CD4-positive, alpha-beta T cell treated with Interferon gamma for 1 hour (primary cell): ENCODE data around the gene LDLRAD4.
"Not testable (repeated sequence)": the region's sequence is repeated elsewhere in the genome, so short reads cannot be mapped to it uniquely, and the experiment has no call there.

ENCODE experiments used
- DNase-seq: peaks from one replicate; pipeline ENCODE4 v3.0.0-alpha.2; 2020

The LDLRAD4 gene

DNA sequence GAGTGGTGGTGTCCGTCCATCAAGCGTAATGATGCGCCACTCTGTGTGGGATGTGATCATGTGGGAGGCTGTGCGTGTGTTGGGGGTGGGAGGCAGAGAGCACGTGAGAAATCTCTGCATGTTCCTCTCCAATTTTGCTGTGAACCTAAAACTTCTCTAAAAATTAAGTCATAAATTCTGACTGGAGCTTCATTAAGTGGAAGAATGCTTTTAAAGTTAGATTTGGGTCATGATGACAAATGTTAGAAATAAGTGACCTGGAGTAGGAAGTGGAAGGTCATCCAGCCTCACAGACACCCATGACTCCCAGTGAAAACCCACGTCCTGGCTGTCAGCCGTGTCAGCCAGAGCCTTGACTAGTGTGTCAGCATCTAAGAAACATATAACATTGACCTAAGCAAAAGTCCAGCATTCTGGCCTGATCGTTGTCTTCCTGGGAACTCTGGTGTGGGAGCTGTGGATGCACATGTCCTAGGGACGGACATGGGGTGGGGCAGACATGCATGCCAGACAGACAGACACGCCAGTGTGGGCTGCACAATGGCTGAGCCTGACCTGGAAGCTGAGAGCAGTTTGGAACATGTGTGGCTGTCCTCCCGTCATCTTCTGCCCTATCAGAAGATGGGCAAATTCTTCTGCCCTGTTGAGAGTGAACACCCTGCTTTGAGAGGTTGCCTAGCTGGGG lies 262.2 kb downstream of the LDLRAD4 start:
- no peak for DNase-seq

DNA sequence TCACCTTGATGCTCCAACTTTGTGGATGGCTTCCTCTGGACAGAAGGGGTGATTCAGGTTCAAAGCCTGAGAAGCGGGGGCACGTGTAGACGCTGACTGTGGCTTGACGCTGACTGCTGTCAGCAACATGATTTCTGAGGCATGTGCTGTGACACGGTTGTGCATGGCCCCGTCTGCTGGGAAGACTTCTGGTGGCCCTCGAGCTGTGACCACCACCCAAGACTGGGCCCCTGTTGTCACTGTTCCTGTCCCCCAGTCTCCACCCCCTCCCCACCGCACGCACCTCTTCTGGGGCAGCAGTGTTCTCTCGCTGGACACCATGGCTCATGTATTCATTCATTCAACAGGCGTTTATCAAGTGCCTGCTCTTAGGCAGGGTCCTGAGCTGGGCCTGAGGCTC lies 262.8 kb downstream of the LDLRAD4 start:
- no peak for DNase-seq

DNA sequence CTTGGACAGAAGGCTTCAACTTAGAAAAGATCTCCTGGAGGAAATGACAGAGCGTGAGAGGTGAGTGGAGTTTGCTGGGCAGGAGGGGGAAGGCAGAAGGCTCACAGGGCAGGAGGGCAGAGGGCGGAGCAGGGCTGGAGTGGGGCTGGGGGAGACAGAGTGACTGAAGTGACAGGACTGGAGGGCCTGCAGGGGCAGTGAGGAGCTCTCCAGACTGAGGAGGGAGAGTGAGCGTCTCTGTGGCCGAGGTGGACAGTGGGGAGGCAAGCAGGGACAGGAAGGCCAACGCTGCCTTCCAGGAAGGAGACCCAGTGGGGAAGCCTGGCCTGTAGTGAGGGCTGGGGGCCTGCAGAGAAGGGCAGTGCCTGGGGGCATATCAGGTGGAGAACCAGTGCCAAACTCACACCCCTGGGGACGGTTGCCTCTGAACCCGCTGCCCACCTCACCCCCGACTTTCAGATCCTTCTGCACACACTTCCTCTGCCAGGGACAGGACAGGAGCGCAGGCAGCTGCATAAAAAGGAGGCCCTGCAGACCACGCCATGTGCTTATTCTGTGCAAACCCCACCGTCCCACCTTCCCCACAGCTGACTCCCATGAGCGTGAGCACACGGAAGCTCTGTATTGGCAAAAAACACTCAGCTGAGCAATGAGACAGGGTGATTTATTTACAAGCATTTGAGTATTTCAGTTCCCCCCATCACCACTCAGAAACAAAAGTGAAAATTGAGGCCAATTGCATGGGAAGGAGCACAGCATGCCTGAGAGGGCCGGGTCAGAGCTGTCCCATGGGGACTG lies 263.5 kb downstream of the LDLRAD4 start:
- DNase-seq, result no peak

DNA sequence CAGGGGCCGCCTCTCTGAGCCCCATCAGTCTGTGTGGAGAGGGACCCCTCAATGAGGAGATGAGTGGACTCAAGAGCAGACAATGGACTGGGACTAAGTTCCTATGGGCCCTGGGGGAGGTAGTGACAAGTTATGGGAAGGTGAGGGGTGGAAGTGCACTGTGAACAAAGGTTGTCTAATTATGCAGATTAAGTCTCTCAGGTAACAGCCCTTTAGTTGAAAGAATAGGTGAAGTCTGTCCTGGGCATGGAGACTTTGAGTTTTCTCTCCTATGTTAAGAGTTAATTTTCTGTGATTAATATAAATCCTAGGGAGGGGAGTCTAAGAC lies 264.0 kb downstream of the LDLRAD4 start:
- DNase-seq, result no peak

DNA sequence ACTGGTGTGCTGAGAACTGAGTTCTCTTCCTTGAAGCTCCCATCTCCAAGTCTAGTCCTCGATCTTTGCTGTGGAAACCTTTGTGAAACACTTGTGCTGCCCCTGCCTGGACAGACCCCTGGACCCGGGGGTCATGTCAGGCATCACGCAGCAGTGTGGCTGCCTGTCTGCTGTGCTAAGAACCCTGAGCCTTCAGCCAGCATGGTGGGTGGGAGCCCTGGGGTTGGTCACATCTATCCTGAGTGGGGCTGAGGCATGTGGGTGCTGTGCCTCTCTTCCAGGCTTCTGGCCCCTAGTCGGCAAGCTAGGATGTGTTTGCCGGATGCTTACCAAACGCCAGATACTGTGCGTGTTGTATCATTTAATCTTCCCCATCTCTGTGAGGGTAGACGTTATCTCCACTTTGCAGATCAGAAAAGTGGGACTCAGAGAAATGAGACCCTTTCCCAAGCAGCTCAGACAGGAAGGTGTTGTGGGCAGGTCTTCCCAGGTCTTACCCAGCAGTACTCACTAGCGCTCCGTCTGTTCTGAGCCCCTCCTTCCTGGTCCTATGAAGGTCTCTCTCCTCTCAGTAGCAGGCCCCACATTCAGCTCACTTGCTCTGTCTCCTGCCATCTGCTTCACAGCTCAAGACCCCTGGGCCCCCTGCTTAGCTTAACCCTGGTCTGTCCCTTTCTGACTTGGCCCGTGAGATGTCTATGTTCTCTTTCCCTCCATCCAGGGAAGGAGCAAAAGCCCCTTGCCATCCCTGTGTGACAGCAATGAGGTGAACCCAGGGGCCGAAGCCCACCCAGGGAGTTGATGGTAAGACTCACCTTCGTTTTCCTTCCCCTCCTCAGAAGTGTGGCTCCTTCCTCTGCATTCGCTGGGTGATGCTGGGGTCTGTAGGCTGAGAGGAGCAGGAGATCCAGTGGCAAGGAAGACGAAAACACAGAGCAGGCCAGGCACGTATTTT lies 265.0 kb downstream of the LDLRAD4 start:
- DNase-seq, result no peak

DNA sequence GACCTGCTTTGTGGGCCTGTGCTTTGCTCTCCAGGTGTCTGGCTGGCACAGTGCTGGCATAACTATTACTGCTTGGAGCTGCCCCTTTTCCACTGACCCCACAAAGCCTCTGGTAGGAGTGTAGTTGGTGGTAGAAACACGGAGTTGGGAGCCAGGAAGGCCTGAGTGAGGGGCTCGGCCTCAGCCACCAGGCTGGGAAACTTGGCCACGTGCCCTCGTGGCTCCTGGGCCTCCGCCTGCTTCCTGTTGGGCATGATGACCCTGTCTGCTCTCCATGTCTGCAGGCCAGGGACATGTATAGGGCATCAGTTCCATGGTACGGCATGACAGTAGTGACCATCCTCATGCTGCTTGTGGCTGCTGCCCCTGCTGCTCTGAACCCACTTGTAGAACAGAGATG lies 266.6 kb downstream of the LDLRAD4 start:
- DNase-seq, result no peak

DNA sequence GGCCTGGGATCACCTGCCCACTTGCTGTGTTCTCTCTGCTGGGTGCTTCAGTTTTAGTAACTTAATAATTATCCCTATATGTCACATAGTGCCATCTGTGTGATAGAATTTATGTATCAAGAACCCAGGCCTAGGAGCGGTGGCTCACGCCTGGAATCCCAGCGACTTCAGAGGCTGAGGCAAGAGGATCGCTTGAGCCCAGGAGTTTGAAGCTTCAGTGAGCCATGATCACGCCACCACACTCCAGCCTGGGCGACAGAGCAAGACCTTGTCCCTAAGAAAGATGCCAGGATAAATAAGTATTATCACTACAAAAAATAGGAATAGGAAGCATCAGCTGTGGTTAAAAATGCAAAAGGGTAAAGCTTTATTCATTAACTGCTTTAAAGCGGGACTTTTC lies 267.0 kb downstream of the LDLRAD4 start:
- DNase-seq, result no peak

DNA sequence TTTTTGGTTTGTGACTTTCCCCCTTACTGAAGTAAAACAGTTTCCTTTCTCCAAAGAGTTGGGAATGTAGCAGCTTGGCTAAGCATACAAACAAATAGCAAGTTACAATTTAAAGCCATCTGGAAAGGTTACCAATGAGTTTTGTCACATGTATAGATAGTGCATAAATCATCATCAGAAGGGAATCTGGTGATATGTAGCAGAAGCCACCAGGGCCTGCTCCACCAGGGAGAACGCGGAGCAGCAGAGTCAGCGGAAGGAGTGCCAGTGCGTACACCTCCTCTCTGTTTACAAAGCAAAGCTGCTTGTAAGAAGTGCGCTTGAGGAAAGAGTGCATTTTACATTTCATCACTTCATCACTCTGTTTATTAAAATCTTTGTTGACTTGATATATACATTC lies 267.7 kb downstream of the LDLRAD4 start:
- DNase-seq, result no peak

DNA sequence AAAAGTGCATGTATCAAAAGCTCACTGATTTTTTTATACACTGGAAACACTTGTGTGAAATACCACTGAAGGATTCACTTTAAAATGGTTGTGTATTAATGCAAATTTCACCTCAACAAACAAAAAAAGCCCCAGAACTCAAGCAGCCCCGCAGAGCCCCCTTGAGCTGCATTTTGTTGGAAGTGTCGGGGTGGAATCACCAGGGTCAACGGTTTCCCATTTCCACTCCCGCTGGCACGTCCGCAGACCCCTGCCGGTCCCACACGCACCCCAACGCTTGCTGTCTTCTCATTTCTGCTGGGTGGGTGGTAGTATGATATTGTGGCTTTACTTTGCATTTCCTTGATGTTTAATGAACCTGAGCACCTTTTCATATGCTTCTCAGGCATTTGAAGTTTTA lies 268.1 kb downstream of the LDLRAD4 start:
- DNase-seq, result no peak

DNA sequence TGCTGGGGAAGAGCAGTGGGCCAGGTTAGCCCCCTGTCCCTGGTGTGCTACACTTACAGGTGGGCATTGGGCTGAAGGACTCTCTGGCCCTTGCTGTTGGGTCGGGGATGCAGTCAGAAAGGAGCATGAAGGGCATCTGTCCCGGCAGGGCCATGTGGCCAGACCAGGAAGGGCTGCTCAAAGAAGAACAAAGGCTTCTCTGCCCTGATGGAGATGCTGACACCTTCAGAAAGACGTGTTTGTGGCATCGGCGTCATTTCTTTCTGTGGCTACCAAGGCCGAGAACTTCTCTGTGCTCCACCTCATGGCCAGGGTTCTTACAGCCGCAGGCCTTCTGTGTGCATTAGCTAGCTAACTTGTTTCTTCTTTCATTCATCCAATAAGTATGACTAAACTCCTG lies 268.7 kb downstream of the LDLRAD4 start:
- no peak for DNase-seq

DNA sequence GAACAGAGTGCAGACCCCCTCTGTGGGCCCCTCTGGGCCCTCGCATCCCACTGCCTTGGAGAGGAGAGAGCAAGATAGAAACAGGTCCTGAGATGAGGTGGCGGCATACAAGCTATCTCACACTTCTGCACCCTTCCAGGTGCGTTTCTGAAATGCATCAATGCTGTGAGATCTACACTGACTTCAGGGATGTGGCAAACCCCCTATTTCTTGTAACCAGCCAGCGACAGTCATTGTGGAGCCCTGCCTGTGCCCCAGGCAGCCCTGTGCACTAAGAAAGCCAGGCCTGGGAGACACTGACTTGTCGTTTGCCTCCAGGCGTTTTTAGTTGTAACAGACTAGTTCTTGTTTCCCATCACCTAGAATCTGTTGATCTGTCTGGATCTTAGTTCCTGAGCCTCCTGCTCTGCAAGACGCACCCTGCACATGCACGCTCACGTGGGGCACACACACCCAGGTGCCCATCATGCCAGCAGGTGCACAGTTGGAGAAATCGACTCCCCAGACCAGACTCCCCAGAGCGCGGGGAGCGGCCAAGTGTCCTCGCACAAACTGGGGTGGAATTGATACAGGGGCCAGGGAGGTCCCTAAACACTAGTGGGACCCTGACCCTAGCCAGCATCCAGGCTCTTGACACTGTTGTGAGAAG lies 269.8 kb downstream of the LDLRAD4 start:
- DNase-seq, result no peak

DNA sequence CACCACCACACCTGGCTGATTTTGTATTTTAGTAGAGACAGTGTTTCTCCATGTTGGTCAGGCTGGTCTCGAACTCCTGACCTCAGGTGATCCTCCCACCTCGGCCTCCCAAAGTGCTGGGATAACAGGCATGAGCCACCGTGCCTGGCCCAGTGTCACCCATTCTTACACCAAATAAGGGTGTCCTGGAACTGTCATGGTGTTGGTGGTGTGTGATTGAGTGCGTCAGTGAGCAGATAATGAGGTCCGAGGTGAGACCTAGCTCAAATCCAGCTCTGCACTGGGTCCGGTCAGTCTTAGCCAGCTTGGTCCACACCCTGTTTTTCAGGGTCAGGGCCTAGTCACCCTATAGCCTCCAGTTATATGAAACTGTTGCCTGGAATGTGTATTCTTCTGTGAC lies 270.7 kb downstream of the LDLRAD4 start:
- DNase-seq, result not testable (repeated sequence)

DNA sequence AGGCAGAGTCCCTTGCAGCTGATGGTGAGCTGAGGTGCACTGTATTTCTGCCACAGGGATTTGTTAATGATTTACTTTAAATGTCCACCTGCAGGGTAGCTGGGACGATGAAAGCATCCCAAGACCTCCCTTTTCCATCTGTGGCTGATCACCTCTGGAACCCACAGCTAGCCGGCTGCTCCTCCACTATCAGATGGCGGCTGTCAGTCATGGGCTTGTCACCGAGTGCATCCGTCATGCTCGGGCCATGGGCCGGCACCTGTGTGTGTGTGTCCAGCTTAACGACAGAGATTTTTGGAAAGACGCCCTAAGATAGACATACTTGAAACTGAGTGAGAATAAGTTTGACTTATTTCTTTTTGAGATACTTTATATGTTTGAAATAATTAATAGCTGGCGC lies 272.6 kb downstream of the LDLRAD4 start:
- no peak for DNase-seq

DNA sequence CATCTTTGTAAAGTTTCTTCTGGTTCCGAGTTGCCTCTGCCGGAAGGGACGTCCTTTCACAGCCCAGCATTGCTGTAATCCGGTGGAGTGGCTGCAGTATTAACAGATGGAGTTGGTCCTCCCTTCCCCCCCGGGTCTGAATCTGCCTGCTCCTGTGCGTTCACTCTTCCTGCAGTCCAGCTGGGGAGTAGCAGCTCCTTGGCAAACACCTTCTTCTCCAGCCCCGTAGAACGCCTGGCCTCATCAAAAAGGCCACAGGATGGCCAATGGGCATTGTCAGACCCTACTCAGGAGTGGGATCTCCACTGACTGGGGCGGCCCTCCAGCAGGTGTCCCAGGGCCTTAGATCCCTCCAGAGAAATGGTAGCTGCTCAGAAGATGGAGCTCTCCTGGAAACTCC lies 273.8 kb downstream of the LDLRAD4 start:
- no peak for DNase-seq

DNA sequence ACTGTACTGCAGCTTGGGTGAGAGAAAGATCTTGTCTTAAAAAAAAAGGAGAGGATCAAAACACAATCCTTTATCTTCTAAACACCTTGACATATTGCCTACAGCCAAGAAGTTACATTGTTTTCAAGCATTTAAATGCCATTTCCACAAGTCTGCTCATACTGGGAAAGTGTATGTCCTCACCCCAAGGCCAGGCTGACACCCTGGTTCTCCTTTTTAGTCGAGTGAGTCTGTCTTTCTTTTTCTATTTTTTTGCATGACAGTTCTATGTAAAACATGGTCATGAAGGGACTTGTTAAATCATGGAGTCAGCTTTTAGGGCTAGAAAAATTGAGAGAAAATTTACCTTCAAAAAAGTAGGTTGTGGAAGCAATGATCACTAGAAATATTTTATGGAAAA lies 274.5 kb downstream of the LDLRAD4 start:
- no peak for DNase-seq

DNA sequence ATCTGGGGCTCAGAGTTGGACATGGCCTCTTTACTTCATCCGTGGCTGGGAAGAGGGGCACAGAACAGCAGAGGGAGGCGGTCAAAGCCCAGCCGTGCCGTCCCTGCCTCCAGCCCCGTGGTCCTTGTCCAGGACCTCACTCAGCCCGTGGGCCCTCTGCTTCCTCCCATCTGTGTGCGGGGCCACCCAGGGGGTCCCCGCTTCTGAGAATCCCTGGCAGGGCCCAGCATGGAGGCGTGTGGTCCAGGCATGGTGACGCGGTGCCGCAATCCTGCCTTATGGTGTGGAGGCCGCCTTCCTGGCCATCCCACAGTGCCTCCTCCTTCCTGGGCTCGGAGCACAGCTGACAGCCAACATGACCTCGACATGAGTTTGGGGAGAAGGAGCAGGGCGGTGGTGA lies 275.2 kb downstream of the LDLRAD4 start:
- no peak for DNase-seq

DNA sequence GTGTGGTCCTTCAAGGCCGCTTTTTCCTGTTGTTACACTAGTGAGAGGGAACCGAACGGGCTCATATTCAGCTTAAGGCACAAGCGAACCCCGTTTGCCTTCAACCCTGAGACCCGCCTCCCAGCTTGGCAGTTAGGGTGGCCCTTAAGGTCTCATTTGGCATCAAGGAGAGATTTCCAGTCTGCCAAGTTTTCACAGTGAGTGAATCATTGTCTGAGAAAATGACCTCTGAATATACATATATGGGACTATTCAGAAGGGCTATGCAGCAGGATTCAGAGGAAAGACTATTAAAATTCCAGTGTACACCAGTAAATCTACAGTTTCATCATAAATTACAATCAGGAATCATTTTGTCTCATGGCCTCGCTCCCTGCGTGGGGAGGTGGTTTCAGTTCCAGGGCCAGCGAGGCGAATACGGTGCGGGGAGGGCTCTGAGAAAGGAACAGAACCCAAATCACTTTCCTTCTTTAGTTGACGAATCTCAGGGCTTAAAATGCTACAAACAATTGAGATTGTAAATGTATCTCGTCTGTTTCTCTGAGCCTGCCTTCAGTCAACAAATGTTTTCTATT lies 276.4 kb downstream of the LDLRAD4 start:
- DNase-seq, result no peak

DNA sequence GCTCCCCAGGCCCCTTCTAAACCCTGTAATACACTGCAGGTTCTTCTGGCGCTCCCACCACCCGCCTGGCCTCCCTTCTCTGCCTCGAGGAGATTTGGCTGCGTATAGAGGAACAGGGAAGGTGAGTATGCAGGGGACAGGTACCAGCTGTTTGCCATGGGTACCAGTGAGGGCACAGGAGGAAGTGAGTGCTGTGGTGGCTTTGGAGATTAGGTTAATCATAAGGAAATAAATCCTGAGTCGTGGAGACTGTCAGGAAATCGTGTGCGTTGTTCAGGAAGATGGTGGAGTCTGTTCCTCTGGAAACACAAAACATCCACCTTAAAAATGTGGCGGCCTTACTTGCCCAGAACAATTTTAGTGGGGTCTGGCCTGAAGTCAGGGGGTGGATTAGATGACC lies 277.4 kb downstream of the LDLRAD4 start:
- no peak for DNase-seq

DNA sequence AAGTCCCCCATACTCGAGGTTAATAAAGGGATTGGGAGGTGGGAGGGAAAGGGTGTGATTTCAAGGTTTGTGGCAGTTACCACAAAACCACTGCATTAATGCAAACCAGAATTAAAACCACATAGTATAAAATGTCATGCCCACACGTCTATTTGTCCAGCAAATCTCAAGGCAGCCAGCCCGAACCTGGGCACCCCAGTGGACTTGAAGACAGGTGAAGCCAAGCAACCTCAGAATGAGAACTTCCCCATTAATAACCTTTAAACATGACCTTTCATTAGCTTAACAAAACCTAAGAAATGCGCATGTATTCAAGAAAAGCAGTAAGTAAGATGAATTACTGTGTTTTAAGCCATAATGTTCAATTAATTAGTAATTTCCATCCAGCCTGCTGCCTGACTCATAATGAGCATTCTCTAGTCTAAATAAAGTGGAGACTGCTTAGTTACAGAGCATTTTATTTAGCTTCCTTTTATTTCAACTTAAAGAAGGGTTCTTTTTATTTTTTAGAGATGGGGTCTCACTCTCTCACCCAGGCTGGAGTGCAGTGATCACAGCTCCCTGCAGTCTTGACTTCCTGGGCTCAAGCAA lies 278.2 kb downstream of the LDLRAD4 start:
- DNase-seq, result no peak

DNA sequence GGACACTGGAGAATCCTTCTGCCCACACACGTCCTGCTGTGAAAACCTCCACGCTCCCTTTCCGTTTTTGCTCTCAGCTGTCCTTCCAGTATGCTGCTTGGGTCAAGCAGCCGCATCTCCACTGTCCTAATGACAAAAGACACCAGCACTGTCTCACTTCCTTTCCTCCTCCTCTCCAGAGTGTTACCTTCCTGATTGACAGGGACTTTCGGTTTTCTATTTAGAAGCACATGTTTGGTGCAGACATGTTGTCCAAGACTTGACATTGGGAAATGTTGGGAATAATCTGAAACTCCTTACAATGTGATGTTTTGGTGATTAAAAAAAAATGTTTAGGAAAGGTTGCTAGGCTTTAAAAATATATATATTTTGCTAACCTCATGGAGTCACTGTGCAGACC lies 281.2 kb downstream of the LDLRAD4 start:
- no peak for DNase-seq

DNA sequence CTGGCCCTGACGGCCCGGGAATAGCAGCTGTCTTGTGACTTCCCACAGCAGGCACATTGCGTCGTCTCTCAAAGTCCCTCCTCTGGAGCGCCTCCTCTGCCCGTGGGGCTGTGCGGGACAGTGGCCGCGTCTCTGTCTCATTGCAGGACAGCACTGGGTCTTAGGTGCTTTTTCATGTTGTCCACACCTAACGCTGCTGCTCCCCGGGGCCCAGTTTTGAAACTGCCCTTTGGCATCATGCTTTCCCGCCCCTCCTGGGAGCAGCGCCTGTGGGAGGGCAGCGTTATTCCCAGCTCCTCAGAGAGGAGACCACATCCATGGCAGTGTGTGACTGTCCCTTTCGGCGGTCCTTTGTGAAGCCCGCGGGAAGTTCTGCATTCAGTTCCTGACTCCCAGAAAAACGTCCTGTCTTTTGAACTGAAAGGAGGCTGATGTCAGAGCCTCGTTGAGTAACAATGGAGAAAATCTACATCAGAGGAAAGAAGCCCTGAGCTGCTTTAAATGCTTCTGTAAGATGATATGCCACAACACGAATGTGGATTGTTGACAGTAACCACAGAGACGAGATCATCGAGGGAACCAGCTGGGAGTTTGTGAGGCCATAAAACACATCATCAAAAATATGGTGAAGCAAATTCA lies 281.8 kb downstream of the LDLRAD4 start:
- no peak for DNase-seq
